Mesenchymal stem cell (in vitro differentiated cells and primary cell): ENCODE results near the gene IKZF3.

Source experiments
- DNase-seq: peaks from one replicate; pipeline ENCODE4 v3.0.0-alpha.2; 2013
- H2AFZ ChIP-seq: one replicate; pipeline ENCODE4 v1.6.1; 2013; ENCODE audit warnings: low read depth, mild to moderate bottlenecking, control low read depth, inconsistent platforms, low read length, moderate library complexity
- H2AK5ac ChIP-seq: 2 replicates; pipeline ENCODE4 v1.6.1; 2013; ENCODE audit warnings: low read length, moderate library complexity, mild to moderate bottlenecking, inconsistent platforms; ENCODE audit not compliant: severe bottlenecking
- H2BK120ac ChIP-seq: one replicate; pipeline ENCODE4 v1.6.1; 2013; ENCODE audit warnings: low read depth, mild to moderate bottlenecking, inconsistent platforms, low read length, moderate library complexity
- H2BK12ac ChIP-seq, 2 experiments: one replicate each; pipeline ENCODE4 v1.6.1; 2013; ENCODE audit warnings: inconsistent platforms in 2 of 2, low read length in 2 of 2, mild to moderate bottlenecking in 2 of 2, moderate library complexity in 2 of 2, control low read depth in 1 of 2
- H2BK15ac ChIP-seq: one replicate; pipeline ENCODE4 v1.6.1; 2013; ENCODE audit warnings: mild to moderate bottlenecking, low read depth, inconsistent platforms; ENCODE audit not compliant: poor library complexity, severe bottlenecking
- H2BK5ac ChIP-seq: 2 replicates; pipeline ENCODE4 v1.6.1; 2013; ENCODE audit warnings: low read depth, mild to moderate bottlenecking, low read length, control low read depth, inconsistent platforms; ENCODE audit not compliant: poor library complexity, severe bottlenecking
- H3K14ac ChIP-seq, 2 experiments: one replicate each; pipeline ENCODE4 v1.6.1; 2013; ENCODE audit warnings: inconsistent platforms in 2 of 2, low read length in 2 of 2, control low read depth in 1 of 2, mild to moderate bottlenecking in 1 of 2, moderate library complexity in 1 of 2
- H3K18ac ChIP-seq, 2 experiments: one replicate each; pipeline ENCODE4 v1.6.1; 2013; ENCODE audit warnings: inconsistent platforms in 2 of 2, low read length in 2 of 2, control low read depth in 1 of 2, low read depth in 1 of 2, mild to moderate bottlenecking in 1 of 2
- H3K23ac ChIP-seq, 2 experiments: one replicate each; pipeline ENCODE4 v1.6.1; 2013; ENCODE audit warnings: inconsistent platforms in 2 of 2, low read length in 2 of 2, mild to moderate bottlenecking in 2 of 2, moderate library complexity in 2 of 2, control low read depth in 1 of 2
- H3K27ac ChIP-seq: 2 replicates; pipeline ENCODE4 v1.5.1; 2013; ENCODE audit warnings: mild to moderate bottlenecking, moderate library complexity, low read length, control low read depth, inconsistent platforms; ENCODE audit not compliant: poor library complexity, severe bottlenecking
- H3K27me3 ChIP-seq, 2 experiments: 2 replicates each; pipeline versions ENCODE4 v1.6.1 to v1.7.0; 2013; ENCODE audit warnings: low read length in 2 of 2, mild to moderate bottlenecking in 2 of 2, moderate library complexity in 2 of 2, control low read depth in 1 of 2, inconsistent platforms in 1 of 2; ENCODE audit not compliant: control insufficient read depth in 1 of 2, insufficient read depth in 1 of 2
- H3K36me3 ChIP-seq, 2 experiments: 2 replicates each; pipeline versions ENCODE4 v1.6.1 to v1.7.0; 2013; ENCODE audit warnings: low read length in 2 of 2, control low read depth in 1 of 2, inconsistent platforms in 1 of 2, low read depth in 1 of 2, mild to moderate bottlenecking in 1 of 2; ENCODE audit not compliant: insufficient read depth in 2 of 2, control insufficient read depth in 1 of 2
- H3K4ac ChIP-seq, 2 experiments: one replicate each; pipeline ENCODE4 v1.6.1; 2013; ENCODE audit warnings: inconsistent platforms in 2 of 2, low read length in 2 of 2, mild to moderate bottlenecking in 2 of 2, moderate library complexity in 2 of 2, control low read depth in 1 of 2, low read depth in 1 of 2
- H3K4me1 ChIP-seq: 2 replicates; pipeline ENCODE4 v1.6.1; 2013; ENCODE audit warnings: low read depth, low read length, control low read depth; ENCODE audit not compliant: control insufficient read depth, insufficient read depth
- H3K4me2 ChIP-seq: 2 replicates; pipeline ENCODE4 v1.6.1; 2013; ENCODE audit warnings: low read length, mild to moderate bottlenecking, inconsistent platforms; ENCODE audit not compliant: poor library complexity, severe bottlenecking
- H3K4me3 ChIP-seq, 2 experiments: 2 replicates each; pipeline versions ENCODE4 v1.5.1 to v1.7.0; 2013; ENCODE audit warnings: low read length in 2 of 2, mild to moderate bottlenecking in 2 of 2, control low read depth in 1 of 2, low read depth in 1 of 2; ENCODE audit not compliant: insufficient read depth in 1 of 2
- H3K79me1 ChIP-seq: replicated peaks from 2 replicates; pipeline ENCODE4 v1.6.1; 2013; ENCODE audit warnings: mild to moderate bottlenecking, control low read depth, low read length, inconsistent platforms; ENCODE audit not compliant: poor library complexity, severe bottlenecking
- H3K9ac ChIP-seq: 2 replicates; pipeline ENCODE4 v1.7.0; 2013; ENCODE audit warnings: mild to moderate bottlenecking, low read length, moderate library complexity
- H3K9me3 ChIP-seq: 2 replicates; pipeline ENCODE4 v1.7.0; 2013; ENCODE audit warnings: mild to moderate bottlenecking, low read length; ENCODE audit not compliant: control insufficient read depth
- H4K8ac ChIP-seq: one replicate; pipeline ENCODE4 v1.6.1; 2013; ENCODE audit warnings: inconsistent platforms, mild to moderate bottlenecking, low read length, moderate library complexity
- H4K91ac ChIP-seq: one replicate; pipeline ENCODE4 v1.6.1; 2013; ENCODE audit warnings: mild to moderate bottlenecking, low read length, inconsistent platforms
- WGBS: methylation state at CpG from one replicate; pipeline ENCODE4 v1.1.7; 2013; ENCODE audit warnings: mixed read lengths; 5-methylcytosine and 5-hydroxymethylcytosine counted together

Gene IKZF3

GRCh38 chr17:39742126-39742855 lies 121.8 kb downstream of the IKZF3 start:
- no peak overlapping the region for H3K9ac ChIP-seq
- H4K91ac ChIP-seq, result no peak overlapping the region
- H3K18ac ChIP-seq, result no peak overlapping the region
- H3K4me3 ChIP-seq, result no peak overlapping the region
- peaks cover 31% of the 10 kb centered on the region for H3K4me1 ChIP-seq
- no peaks in the 10 kb centered on the region for H3K9me3 ChIP-seq
- no peak overlapping the region for H3K14ac ChIP-seq
- H3K36me3 ChIP-seq, result peaks cover 0 to 54% of the 10 kb centered on the region in 2 experiments
- no peak overlapping the region for H2BK12ac ChIP-seq
- H2BK120ac ChIP-seq, result no peak overlapping the region
- H3K79me1 ChIP-seq, result peaks cover 24% of the 10 kb centered on the region
- H3K4ac ChIP-seq, result no peak overlapping the region
- H2AFZ ChIP-seq, result no peak overlapping the region
- H2BK5ac ChIP-seq, result no peak overlapping the region
- no peak overlapping the region for H3K27ac ChIP-seq
- no peak overlapping the region for H2BK15ac ChIP-seq
- no peak overlapping the region for H4K8ac ChIP-seq
- H2AK5ac ChIP-seq, result peak overlapping the region; percentile 34
- WGBS, result 93% methylated on average over 17 of the region's 18 CpGs
- H3K4me2 ChIP-seq, result no peak overlapping the region
- H3K27me3 ChIP-seq, result peaks cover 0 to 6% of the 10 kb centered on the region in 2 experiments
- DNase-seq, result no peak
- H3K23ac ChIP-seq, result no peak overlapping the region

GRCh38 chr17:39740357-39741111 lies 123.6 kb downstream of the IKZF3 start:
- peak overlapping the region; percentile 24 for H2AK5ac ChIP-seq
- H3K36me3 ChIP-seq, result peaks cover 0 to 37% of the 10 kb centered on the region in 2 experiments
- H3K27me3 ChIP-seq, result peaks cover 0 to 6% of the 10 kb centered on the region in 2 experiments
- H3K4me2 ChIP-seq, result peak overlapping the region; percentile 93
- 24% methylated on average over 10 of the region's 16 CpGs for WGBS
- no peak overlapping the region for H3K4ac ChIP-seq
- peaks cover 24% of the 10 kb centered on the region for H3K79me1 ChIP-seq
- no peak overlapping the region for H2AFZ ChIP-seq
- peak overlapping the region; percentile 31 for H4K91ac ChIP-seq
- no peak overlapping the region for H2BK120ac ChIP-seq
- peak overlapping the region; percentile 61 for H3K9ac ChIP-seq
- peak overlapping the region; percentile 89 for H3K27ac ChIP-seq
- H2BK5ac ChIP-seq, result peak overlapping the region; percentile 92
- peak overlapping the region; percentile 46 for H4K8ac ChIP-seq
- DNase-seq, result no peak
- H3K4me1 ChIP-seq, result peaks cover 31% of the 10 kb centered on the region
- peak overlapping the region in 1 of 2 experiments; percentile 39 for H3K14ac ChIP-seq
- peak overlapping the region; percentile 18 to 63 for H3K4me3 ChIP-seq
- H2BK15ac ChIP-seq, result no peak overlapping the region
- peak overlapping the region in 1 of 2 experiments; percentile 26 for H3K23ac ChIP-seq
- no peaks in the 10 kb centered on the region for H3K9me3 ChIP-seq
- H3K18ac ChIP-seq, result peak overlapping the region in 1 of 2 experiments; percentile 14
- peak overlapping the region in 1 of 2 experiments; percentile 38 for H2BK12ac ChIP-seq

- Histone ChIP-seq H2AFZ (no peak overlapping the region), H2BK12ac (peak overlapping the region in 1 of 2 experiments; percentile 32), H2BK15ac (no peak overlapping the region), H4K8ac (peak overlapping the region; percentile 65), H4K91ac (no peak overlapping the region), H3K4me2 (peak overlapping the region; percentile 93), H3K4me1 (peaks cover 31% of the 10 kb centered on the region), H3K14ac (no peak overlapping the region), H3K18ac (no peak overlapping the region), H3K4ac (no peak overlapping the region), H3K79me1 (peaks cover 24% of the 10 kb centered on the region), H2AK5ac (peak overlapping the region; percentile 99), H3K9me3 (no peaks in the 10 kb centered on the region), H2BK5ac (peak overlapping the region; percentile 96), H3K27me3 (peaks cover 0 to 6% of the 10 kb centered on the region in 2 experiments), H2BK120ac (no peak overlapping the region), H3K4me3 (peak overlapping the region; percentile 46 to 63), H3K27ac (peak overlapping the region; percentile 89), H3K23ac (no peak overlapping the region), H3K36me3 (peaks cover 0 to 30% of the 10 kb centered on the region in 2 experiments), H3K9ac (peak overlapping the region; percentile 61)
- 33% methylated on average over 3 of the region's 9 CpGs for WGBS
- DNase-seq, result no peak
Observed at GRCh38 chr17:39739885-39740356, 124.2 kb downstream of the IKZF3 start.
